HG03097 (cell line): ENCODE data around the gene INSC.

Experiments used
- ATAC-seq: cut with Tn5 transposase; IDR thresholded peaks from one replicate; pipeline ENCODE4 v1.9.1; 2021; ENCODE audit not compliant: unreplicated experiment, low FRiP score

INSC gene

DNA sequence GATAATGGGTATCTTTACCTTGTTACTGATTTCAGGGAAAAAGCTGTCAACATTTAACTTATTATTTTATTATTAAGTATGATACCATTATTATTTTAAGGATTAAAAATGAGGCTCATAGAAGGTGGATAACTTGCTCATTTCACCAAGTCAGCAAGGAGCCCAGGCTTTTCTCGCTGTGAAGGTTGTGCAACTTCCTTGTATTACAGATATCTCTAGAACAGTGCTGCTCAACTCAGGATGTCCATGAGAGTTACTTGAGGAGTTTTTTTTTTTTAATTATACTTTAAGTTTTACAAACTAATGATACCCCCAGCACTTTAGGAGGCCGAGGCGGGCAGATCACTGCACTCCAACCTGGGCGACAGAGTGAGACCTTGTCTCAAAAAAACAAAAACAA is 98.2 kb downstream of the INSC start:
- ATAC-seq, result no peak

DNA sequence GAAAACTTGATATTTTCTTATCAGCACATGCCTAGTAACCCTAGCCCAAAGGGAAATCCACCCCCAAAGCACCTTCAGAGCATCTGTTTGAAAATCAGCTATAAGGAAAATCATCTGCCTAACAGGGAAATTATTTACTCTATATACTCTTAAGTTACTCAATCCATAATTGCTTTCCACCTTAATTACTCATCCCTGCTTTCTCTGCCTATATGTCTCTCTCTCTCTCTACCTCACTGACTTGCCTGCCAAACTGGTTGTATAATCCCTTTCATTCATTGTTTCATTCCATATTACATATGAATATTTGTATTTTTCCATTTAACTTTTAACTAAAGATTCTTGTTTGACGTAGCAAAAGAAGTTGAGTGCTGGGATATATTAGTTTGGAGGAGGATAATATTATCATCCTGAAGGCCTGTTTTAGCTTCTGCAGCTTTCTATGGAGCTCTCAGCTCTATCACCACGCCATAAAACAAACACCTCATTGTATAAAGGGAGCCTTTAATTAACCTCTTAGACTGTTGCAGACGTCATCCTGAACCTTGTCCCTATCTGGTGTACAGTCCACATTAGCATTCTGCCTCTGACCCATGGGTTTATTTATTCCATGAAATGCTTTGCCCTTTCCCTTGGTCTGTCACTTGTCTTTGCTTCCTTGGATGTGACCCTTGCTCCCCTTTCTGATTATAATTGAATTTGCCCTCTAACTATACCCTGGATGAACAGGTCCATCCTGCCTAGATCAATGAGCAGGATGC is 98.9 kb downstream of the INSC start:
- no peak for ATAC-seq

DNA sequence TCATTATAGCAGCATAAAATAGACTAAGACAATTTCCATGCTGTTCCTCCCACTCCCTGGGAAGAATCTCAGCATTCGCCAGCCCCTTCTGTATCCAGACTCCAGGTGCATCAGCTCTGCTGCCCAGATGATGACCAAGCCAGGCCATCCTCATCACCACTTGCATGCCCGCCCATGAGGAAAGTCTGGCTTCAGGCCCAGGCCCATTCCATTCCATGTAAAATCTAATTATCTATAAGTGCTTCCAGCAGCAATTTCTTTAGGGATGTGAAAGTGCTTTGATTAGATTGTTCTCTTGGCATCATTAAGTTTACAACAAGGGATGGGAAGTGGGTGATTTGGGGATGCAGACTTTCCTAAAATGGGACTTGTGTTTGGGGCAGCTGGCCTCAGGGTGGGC is 100.3 kb downstream of the INSC start:
- ATAC-seq, result no peak

DNA sequence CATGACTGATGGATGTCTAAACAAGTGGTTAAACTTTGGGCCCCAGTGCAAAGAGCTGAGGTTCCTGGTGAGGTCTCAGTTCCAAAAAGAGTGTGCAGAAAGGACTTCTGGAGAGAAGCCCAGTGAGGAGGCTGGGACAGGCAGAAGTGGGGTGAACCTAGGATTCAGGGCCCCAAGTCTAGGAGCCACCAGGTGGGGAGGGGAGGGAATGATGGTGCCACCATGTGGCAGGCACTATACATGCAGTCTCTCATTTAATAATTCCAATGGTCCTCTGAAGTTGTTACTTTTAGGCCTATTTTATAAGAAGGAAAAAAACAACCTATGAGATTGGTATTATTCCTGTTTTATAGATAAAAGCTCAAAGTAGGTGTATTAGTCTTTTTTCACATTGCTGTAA is 102.0 kb downstream of the INSC start:
- ATAC-seq, result no peak

DNA sequence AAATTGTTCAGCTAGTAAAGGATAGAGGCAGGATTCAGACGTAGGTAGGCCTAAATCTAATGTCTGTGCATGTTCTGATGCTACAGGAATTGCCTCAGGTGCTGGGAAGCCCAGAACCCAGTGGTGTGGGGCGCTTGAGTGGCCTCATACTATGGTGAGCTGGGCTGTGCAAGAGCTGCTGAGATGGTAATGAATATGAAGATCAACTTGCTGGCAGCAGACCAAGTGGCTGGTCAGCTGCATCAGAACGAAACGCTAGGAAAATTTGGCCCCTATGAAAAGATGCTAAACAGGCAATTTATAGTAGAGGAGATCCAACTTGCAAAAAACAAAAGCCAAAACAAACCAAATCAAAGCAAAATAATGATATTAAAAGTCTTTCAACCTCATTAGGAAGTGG is 102.7 kb downstream of the INSC start:
- ATAC-seq, result no peak

DNA sequence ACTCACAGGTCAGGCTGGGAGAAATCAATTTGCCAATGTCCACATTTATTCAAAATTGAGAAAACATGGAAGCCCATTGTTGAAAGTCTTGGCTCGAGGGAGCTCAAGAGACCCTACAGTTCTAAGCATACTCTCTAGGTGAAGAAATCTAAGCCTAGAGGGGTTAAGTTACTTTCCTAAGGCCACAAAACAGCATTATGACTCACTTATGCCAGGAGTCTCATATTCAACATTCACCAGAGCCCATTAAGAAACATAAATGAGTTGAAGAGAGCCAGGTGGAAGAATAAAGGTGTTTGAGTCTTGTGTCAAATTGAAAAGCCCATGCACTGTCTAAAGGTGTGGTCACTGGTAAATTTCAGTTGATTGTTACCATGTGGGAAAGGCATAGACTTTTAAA is 108.1 kb downstream of the INSC start:
- ATAC-seq, result no peak

- no peak for ATAC-seq
Observed at GRCh38 chr11:15223318-15223717, 108.6 kb downstream of the INSC start.

GRCh38 chr11:15224466-15224865 is 109.7 kb downstream of the INSC start:
- ATAC-seq, result no peak

GRCh38 chr11:15227011-15227410 is 112.3 kb downstream of the INSC start:
- ATAC-seq, result no peak

GRCh38 chr11:15228331-15228849 is 113.7 kb downstream of the INSC start:
- no peak for ATAC-seq

- ATAC-seq, result no peak
Observed at GRCh38 chr11:15229069-15229468, 114.3 kb downstream of the INSC start.

DNA sequence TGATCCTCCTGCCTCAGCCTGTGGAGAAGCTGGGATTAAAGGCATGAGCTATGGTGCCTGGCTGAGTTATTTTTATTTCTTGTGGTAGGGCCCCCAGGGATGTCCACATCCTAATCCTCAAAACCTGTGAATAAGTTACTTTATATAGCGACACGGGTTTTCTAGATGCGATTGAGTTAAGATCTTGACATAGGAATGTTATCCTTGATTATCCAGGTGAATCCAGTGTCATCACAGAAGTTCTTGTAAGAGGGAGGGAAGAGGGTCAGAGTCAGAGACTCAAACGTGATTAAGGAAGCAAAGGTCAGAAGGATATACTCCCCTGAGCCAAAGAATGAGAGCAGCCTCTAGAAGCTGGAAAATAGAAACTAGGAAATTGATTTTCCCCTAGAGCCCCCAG is 117.8 kb downstream of the INSC start:
- no peak for ATAC-seq

GRCh38 chr11:15233371-15234165 is 118.8 kb downstream of the INSC start:
- ATAC-seq, result no peak

DNA sequence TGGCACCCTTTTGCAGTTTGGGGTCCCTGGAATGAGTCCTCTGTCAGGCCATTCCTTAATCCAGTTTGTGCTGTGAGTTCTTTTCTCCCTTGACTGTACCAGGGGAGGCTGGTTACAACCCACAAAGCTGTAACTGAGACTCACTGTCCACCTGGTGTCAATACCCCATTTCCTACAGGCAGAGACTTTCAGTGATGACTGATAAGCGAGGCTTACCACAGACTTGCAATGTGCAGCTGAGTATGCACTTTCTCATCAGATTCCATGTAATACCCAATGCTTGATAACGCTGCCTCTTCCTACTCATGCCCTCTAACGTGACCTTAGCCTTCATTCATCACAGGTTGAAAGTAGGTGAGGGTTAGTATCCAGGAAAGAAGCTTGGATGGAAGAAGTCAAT is 120.1 kb downstream of the INSC start:
- ATAC-seq, result no peak

GRCh38 chr11:15236559-15236958 is 121.8 kb downstream of the INSC start:
- ATAC-seq, result no peak

- ATAC-seq, result no peak
Observed at GRCh38 chr11:15238856-15239255, 124.1 kb downstream of the INSC start.

DNA sequence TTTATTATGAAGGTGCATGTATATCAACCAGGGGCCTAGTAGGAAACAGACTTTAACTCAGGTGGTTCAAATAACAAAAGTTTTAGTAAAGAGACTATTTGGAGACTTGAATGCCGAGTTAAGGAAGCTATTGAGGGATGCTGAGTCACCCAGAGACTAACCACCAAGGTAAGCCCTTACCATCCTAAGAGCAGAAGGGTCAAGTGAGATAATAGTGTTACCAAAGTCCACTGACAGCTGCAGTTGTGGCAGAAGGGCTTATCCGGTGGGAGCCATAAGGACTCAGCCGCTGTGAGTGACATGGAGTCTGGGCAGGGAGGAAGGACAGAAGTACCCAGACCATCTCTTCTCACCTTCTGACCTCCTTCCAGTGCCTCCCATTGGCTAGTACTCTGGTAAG is 134.0 kb downstream of the INSC start:
- ATAC-seq, result no peak

- ATAC-seq, result peak; percentile 83
Observed at GRCh38 chr11:15258433-15259165, 143.9 kb downstream of the INSC start.

DNA sequence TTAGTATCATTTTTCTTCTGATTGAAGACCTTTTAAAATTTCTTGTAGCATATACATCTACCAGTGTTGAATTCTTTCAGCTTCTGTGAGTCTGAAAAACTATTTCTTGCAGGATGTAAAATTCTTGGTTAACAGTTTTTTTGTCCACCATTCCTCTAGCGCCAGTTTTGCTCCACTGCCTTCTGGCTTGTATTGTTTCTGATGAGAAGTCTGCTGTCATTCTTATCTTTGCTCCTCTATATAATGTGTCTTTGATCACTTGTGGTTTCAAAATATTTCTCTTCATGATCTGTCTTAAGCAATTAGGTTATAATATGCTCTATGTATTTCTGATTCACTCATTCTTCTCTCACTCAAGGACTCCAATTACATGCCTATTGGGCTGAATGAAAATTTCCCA is 152.3 kb downstream of the INSC start:
- ATAC-seq, result no peak

- ATAC-seq, result no peak
Observed at GRCh38 chr11:15268598-15268997, 153.9 kb downstream of the INSC start.

- ATAC-seq, result no peak
Observed at GRCh38 chr11:15275141-15275540, 160.4 kb downstream of the INSC start.
